ENCODE measurements around the gene BDKRB1.

Gene BDKRB1

GRCh38 chr14:96303981-96304380 is 48.0 kb downstream of the BDKRB1 start:
- Histone ChIP-seq H3K9ac (ENCODE audit: low read length) (no peak overlapping the region), H3K27me3 (ENCODE audit: control insufficient read depth, insufficient read depth, low read length) (no peaks in the 10 kb centered on the region), H3K27ac (ENCODE audit: low read depth, low read length) (no peak overlapping the region), H3K4me1 (ENCODE audit: control insufficient read depth, insufficient read depth, low read length) (no peaks in the 10 kb centered on the region), H3K36me3 (ENCODE audit: control insufficient read depth, insufficient read depth, low read length) (peaks cover 15% of the 10 kb centered on the region), H3K4me3 (ENCODE audit: low read length) (no peak overlapping the region)

- Histone ChIP-seq H3K36me3 (ENCODE audit: control insufficient read depth, insufficient read depth, low read length) (peaks cover 15% of the 10 kb centered on the region), H3K9ac (ENCODE audit: low read length) (no peak overlapping the region), H3K27me3 (ENCODE audit: control insufficient read depth, insufficient read depth, low read length) (no peaks in the 10 kb centered on the region), H3K4me3 (ENCODE audit: low read length) (no peak overlapping the region), H3K4me1 (ENCODE audit: control insufficient read depth, insufficient read depth, low read length) (no peaks in the 10 kb centered on the region), H3K27ac (ENCODE audit: low read depth, low read length) (no peak overlapping the region)
Observed at GRCh38 chr14:96304956-96305355, 48.9 kb downstream of the BDKRB1 start.

- H3K27me3 ChIP-seq (ENCODE audit: control insufficient read depth, insufficient read depth, low read length): no peaks in the 10 kb centered on the region
- peaks cover 15% of the 10 kb centered on the region for H3K36me3 ChIP-seq (ENCODE audit: control insufficient read depth, insufficient read depth, low read length)
- H3K27ac ChIP-seq (ENCODE audit: low read depth, low read length): no peak overlapping the region
Observed at GRCh38 chr14:96307434-96307833, 51.4 kb downstream of the BDKRB1 start.

GRCh38 chr14:96309133-96309895 is 53.3 kb downstream of the BDKRB1 start:
- H3K27me3 ChIP-seq (ENCODE audit: control insufficient read depth, insufficient read depth, low read length): no peaks in the 10 kb centered on the region
- no peak overlapping the region for H3K4me3 ChIP-seq (ENCODE audit: low read length)
- no peak overlapping the region for H3K9ac ChIP-seq (ENCODE audit: low read length)
- no peak overlapping the region for H3K27ac ChIP-seq (ENCODE audit: low read depth, low read length)
- peaks cover 9% of the 10 kb centered on the region for H3K36me3 ChIP-seq (ENCODE audit: control insufficient read depth, insufficient read depth, low read length)
- H3K4me1 ChIP-seq (ENCODE audit: control insufficient read depth, insufficient read depth, low read length): no peaks in the 10 kb centered on the region

More at GRCh38 chr14:96307434-96307833, 51.4 kb downstream of the BDKRB1 start:
- Histone ChIP-seq H3K4me3 (ENCODE audit: low read length) (no peak overlapping the region), H3K4me1 (ENCODE audit: control insufficient read depth, insufficient read depth, low read length) (no peaks in the 10 kb centered on the region), H3K9ac (ENCODE audit: low read length) (no peak overlapping the region)

- Histone ChIP-seq H3K4me1 (ENCODE audit: control insufficient read depth, insufficient read depth, low read length) (no peaks in the 10 kb centered on the region), H3K36me3 (ENCODE audit: control insufficient read depth, insufficient read depth, low read length) (peaks cover 9% of the 10 kb centered on the region), H3K27me3 (ENCODE audit: control insufficient read depth, insufficient read depth, low read length) (no peaks in the 10 kb centered on the region), H3K9ac (ENCODE audit: low read length) (no peak overlapping the region), H3K4me3 (ENCODE audit: low read length) (no peak overlapping the region), H3K27ac (ENCODE audit: low read depth, low read length) (no peak overlapping the region)
Observed at GRCh38 chr14:96309896-96310330, 53.9 kb downstream of the BDKRB1 start.

GRCh38 chr14:96310906-96311305 is 54.9 kb downstream of the BDKRB1 start:
- no peaks in the 10 kb centered on the region for H3K4me1 ChIP-seq (ENCODE audit: control insufficient read depth, insufficient read depth, low read length)
- no peak overlapping the region for H3K4me3 ChIP-seq (ENCODE audit: low read length)
- H3K27ac ChIP-seq (ENCODE audit: low read depth, low read length): no peak overlapping the region
- H3K27me3 ChIP-seq (ENCODE audit: control insufficient read depth, insufficient read depth, low read length): no peaks in the 10 kb centered on the region
- no peak overlapping the region for H3K9ac ChIP-seq (ENCODE audit: low read length)
- peaks cover 10% of the 10 kb centered on the region for H3K36me3 ChIP-seq (ENCODE audit: control insufficient read depth, insufficient read depth, low read length)
